AG04450 (cell line): ENCODE results near the gene SAT2. TPM values are rescaled to one million over a fixed set of nuclear protein-coding genes. Genes with fewer than 3 reads are reported as not detected.
"Not testable (repeated sequence)": the region's sequence is repeated elsewhere in the genome, so short reads cannot be mapped to it uniquely, and the experiment has no call there.

Experiments used
- CTCF ChIA-PET: fragments of 300-600, 350-600 bp; formaldehyde crosslinking; extraction: SDS; loops from one replicate; lab custom pipeline; 2022; ENCODE audit warnings: antibody characterized with exemption, inconsistent platforms; lab: Charles Lee
- POLR2A ChIA-PET: fragments of 350-600 bp; formaldehyde crosslinking; extraction: SDS; loops from one replicate; lab custom pipeline; 2021; ENCODE audit warnings: antibody characterized with exemption, inconsistent platforms; lab: Yijun Ruan, JAX
- DNase-seq: peaks from one replicate; pipeline ENCODE4 v3.0.0-alpha.2; 2011; ENCODE audit warnings: low read depth, low spot score
- H3K27ac ChIP-seq: one replicate; pipeline ENCODE4 v1.5.1; 2012; ENCODE audit warnings: low read depth, low read length, control low read depth
- H3K27me3 ChIP-seq: one replicate; pipeline ENCODE4 v1.6.0; 2012; ENCODE audit warnings: low read length; ENCODE audit not compliant: control insufficient read depth, insufficient read depth
- H3K4me3 ChIP-seq: 2 replicates; pipeline ENCODE4 v1.5.1; 2011; ENCODE audit warnings: mild to moderate bottlenecking, low read depth, low read length, control low read depth
- H3K9me3 ChIP-seq: 2 replicates; pipeline ENCODE4 v1.5.1; 2012; ENCODE audit warnings: low read length; ENCODE audit not compliant: control insufficient read depth, insufficient read depth
- CTCF ChIP-seq: IDR thresholded peaks from 2 replicates; pipeline ENCODE4 v1.5.1; 2011; ENCODE audit warnings: low read depth, low read length, control low read depth, inconsistent platforms
- polyA plus RNA-seq: library from polyadenylated mRNA; depleted of rRNA; stranded (reverse); fragments of >200 nt; gene quantifications from 2 replicates; pipeline ENCODE4 v1.2.3, GENCODE V29; 2011

Gene SAT2
- polyA plus RNA-seq, 1 experiment: 54.1 TPM

- TF ChIP-seq CTCF: no peak
- Histone ChIP-seq H3K27me3 (peaks cover 55% of the 10 kb centered on the region), H3K4me3 (peak within 1 kb of the TSS; percentile 22), H3K9me3 (no peaks in the 10 kb centered on the region; the same call in 1 of the 2 replicates), H3K27ac (no peak within 1 kb of the TSS)
- DNase-seq: no peak
- ChIA-PET POLR2A (interaction anchor here (0.6 to 1.0 kb wide), 2 partner anchors 36 to 358 kb away, joined by 3 to 5 read pairs; partner anchors contain the start of gene TP53), CTCF (interaction anchor here (0.6 to 1.5 kb wide), 7 partner anchors 11 to 37 kb away, joined by 3 to 10 read pairs (median 3); partner anchors contain the start of genes FXR2, SHBG and TP53)
Measured at GRCh38 chr17:7650509-7651096, 23.0 kb upstream of the SAT2 start, which contains the start of gene ATP1B2. ATP1B2 (plus strand) TSS chr17:7650926; CDS start chr17:7651519, 593 bp downstream.

- no peaks in the 10 kb centered on the region; the same call in 1 of the 2 replicates for H3K9me3 ChIP-seq
- H3K4me3 ChIP-seq: no peak overlapping the region
- ChIA-PET CTCF (interaction anchor here (1.3 to 2.4 kb wide), 3 partner anchors 14 to 41 kb away, joined by 4 to 11 read pairs (median 7); partner anchors contain the start of genes TP53 and WRAP53), POLR2A (no interaction called here)
- no peak for TF ChIP-seq CTCF
- H3K27ac ChIP-seq: no peak overlapping the region
- H3K27me3 ChIP-seq: peaks cover 27% of the 10 kb centered on the region
- DNase-seq: no peak
Measured at GRCh38 chr17:7647018-7647417, 19.4 kb upstream of the SAT2 start.

GRCh38 chr17:7646457-7646856 lies 18.8 kb upstream of the SAT2 start:
- Histone ChIP-seq H3K4me3 (no peak overlapping the region), H3K9me3 (no peaks in the 10 kb centered on the region; the same call in 1 of the 2 replicates), H3K27ac (no peak overlapping the region), H3K27me3 (peaks cover 22% of the 10 kb centered on the region)
- CTCF ChIA-PET: interaction anchor here (0.6 to 1.5 kb wide), 3 partner anchors 11 to 41 kb away, joined by 4 to 11 read pairs (median 4); partner anchors contain the start of gene TP53
- POLR2A ChIA-PET: no interaction called here
- no peak for TF ChIP-seq CTCF
- DNase-seq: peak; percentile 33

- no peak for TF ChIP-seq CTCF
- Histone ChIP-seq H3K27ac (no peak overlapping the region), H3K27me3 (peaks cover 7% of the 10 kb centered on the region), H3K9me3 (peaks cover 7% of the 10 kb centered on the region; the same call in 1 of the 2 replicates), H3K4me3 (no peak overlapping the region)
- ChIA-PET CTCF (no interaction called here), POLR2A (no interaction called here)
- DNase-seq: no peak
Measured at GRCh38 chr17:7644775-7645174, 17.2 kb upstream of the SAT2 start.

- H3K9me3 ChIP-seq, POLR2A ChIA-PET, H3K27ac ChIP-seq, H3K4me3 ChIP-seq, H3K27me3 ChIP-seq, DNase-seq: not testable (repeated sequence)
- CTCF ChIA-PET: interaction anchor here (0.9 to 1.6 kb wide), 3 partner anchors 8 to 9 kb away, joined by 3 to 10 read pairs (median 6); no protein-coding TSS in a partner anchor
Measured at GRCh38 chr17:7641635-7642034, 14.0 kb upstream of the SAT2 start.
